Keratinocyte (primary cell): Measurements from ENCODE around the gene TRPV4. TPM values are rescaled to one million over a fixed set of nuclear protein-coding genes. Genes with fewer than 3 reads are reported as not detected.

Experiments
- DNase-seq: peaks from one replicate; pipeline ENCODE4 v3.0.0-alpha.2; 2011; ENCODE audit warnings: low read depth, missing footprints, low spot score
- FAIRE-seq: peaks from 2 replicates; lab custom pipeline; 2011; peaks lifted over from hg19 to GRCh38; lab: Jason Lieb, UNC
- H2AFZ ChIP-seq: 2 replicates; pipeline ENCODE4 v1.6.0; 2012; ENCODE audit warnings: low read length, control low read depth, inconsistent platforms; ENCODE audit not compliant: control insufficient read depth
- H3K27ac ChIP-seq: 2 replicates; pipeline ENCODE4 v1.5.1; 2011; ENCODE audit warnings: low read length; ENCODE audit not compliant: control insufficient read depth, insufficient read depth
- H3K27me3 ChIP-seq: 3 replicates; pipeline ENCODE4 v1.6.0; 2011; ENCODE audit warnings: low read length; ENCODE audit not compliant: control insufficient read depth, insufficient read depth; ENCODE audit errors: extremely low read depth
- H3K36me3 ChIP-seq, 2 experiments: 2 replicates in 1 of 2; 3 replicates in 1 of 2; pipeline ENCODE4 v1.5.1; 2011; ENCODE audit warnings: low read length in 2 of 2, mild to moderate bottlenecking in 1 of 2; ENCODE audit not compliant: control insufficient read depth in 2 of 2, insufficient read depth in 2 of 2; ENCODE audit errors: extremely low read depth in 1 of 2
- H3K4me1 ChIP-seq: 3 replicates; pipeline ENCODE4 v1.5.1; 2011; ENCODE audit warnings: low read length; ENCODE audit not compliant: control insufficient read depth, insufficient read depth; ENCODE audit errors: extremely low read depth
- H3K4me2 ChIP-seq: 3 replicates; pipeline ENCODE4 v1.6.0; 2011; ENCODE audit warnings: low read depth, low read length; ENCODE audit not compliant: control insufficient read depth, insufficient read depth; ENCODE audit errors: extremely low read depth
- H3K4me3 ChIP-seq, 3 experiments: fragments of 200-600 bp in 1 of 3; sonication (generic) in 1 of 3; 2 replicates in 2 of 3; 3 replicates in 1 of 3; pipeline ENCODE4 v1.5.1; 2011 to 2016; ENCODE audit warnings: low read length in 3 of 3, mild to moderate bottlenecking in 3 of 3, control low read depth in 2 of 3, inconsistent platforms in 1 of 3, low read depth in 1 of 3, mixed read lengths in 1 of 3, mixed run types in 1 of 3, moderate library complexity in 1 of 3; ENCODE audit not compliant: control insufficient read depth in 2 of 3, insufficient read depth in 2 of 3; ENCODE audit errors: extremely low read depth in 1 of 3
- H3K79me2 ChIP-seq: 2 replicates; pipeline ENCODE4 v1.6.0; 2012; ENCODE audit warnings: low read length; ENCODE audit not compliant: control insufficient read depth, insufficient read depth
- H3K9ac ChIP-seq: 3 replicates; pipeline ENCODE4 v1.6.0; 2011; ENCODE audit warnings: low read length; ENCODE audit not compliant: control insufficient read depth, insufficient read depth; ENCODE audit errors: extremely low read depth
- H3K9me1 ChIP-seq: 3 replicates; pipeline ENCODE4 v1.6.0; 2011; ENCODE audit warnings: low read length; ENCODE audit not compliant: control insufficient read depth, insufficient read depth; ENCODE audit errors: extremely low read depth
- H3K9me3 ChIP-seq: 2 replicates; pipeline ENCODE4 v1.5.1; 2012; ENCODE audit warnings: low read depth, low read length; ENCODE audit not compliant: control insufficient read depth
- H4K20me1 ChIP-seq: 3 replicates; pipeline ENCODE4 v1.6.0; 2011; ENCODE audit warnings: low read length; ENCODE audit not compliant: control insufficient read depth, insufficient read depth; ENCODE audit errors: extremely low read depth
- EZH2 ChIP-seq: IDR thresholded peaks from one replicate; pipeline ENCODE4 v1.6.1; 2012; ENCODE audit warnings: inconsistent platforms, mild to moderate bottlenecking, low read length, moderate library complexity
- dilution Hi-C: fragments of 300-500 bp; cut with MboI; formaldehyde crosslinking; loops from one replicate; pipeline ENCODE4 v1.7.0; 2020; ENCODE audit warnings: low sequenced_read_pairs; ENCODE audit not compliant: extremely low pct_ligation_motif_present
- polyA plus RNA-seq, 5 experiments: library from polyadenylated mRNA; depleted of rRNA in 3 of 5; stranded (reverse) in 3 of 5; stranded (forward) in 1 of 5; unstranded in 1 of 5; fragments of >200 nt; gene quantifications; 1 replicate in 1 of 5; 2 replicates in 3 of 5; 3 replicates in 1 of 5; pipeline versions ENCODE4 v1.2.1 to v1.2.3, GENCODE V29; 2011 to 2012; ENCODE audit warnings: missing spikeins in 2 of 5, low read depth in 1 of 5, low replicate concordance in 1 of 5
- TF ChIP-seq, protein P1 (sequence below), 3 experiments: IDR thresholded peaks in 1 of 3; conservative IDR thresholded peaks in 1 of 3; optimal IDR thresholded peaks in 1 of 3; 2 replicates in 2 of 3; 3 replicates in 1 of 3; pipeline versions ENCODE3 to v1.5.1; 2011; ENCODE audit warnings: low read length in 3 of 3, mild to moderate bottlenecking in 3 of 3, moderate library complexity in 2 of 3, control low read depth in 1 of 3, inconsistent platforms in 1 of 3; ENCODE audit not compliant: insufficient read depth in 2 of 3; ENCODE audit errors: extremely low read depth in 1 of 3

The TRPV4 gene
- polyA plus RNA-seq, 1 donor (not counting 4 experiments of a cell fraction or from before 2014, with no cell fraction given): 0.46 TPM

GRCh38 chr12:109795023-109795422 lies 38.2 kb downstream of the TRPV4 start:
- dilution Hi-C loops: loop anchor here (25.0 kb wide), 2 partner anchors 158 to 258 kb away; no protein-coding TSS in a partner anchor
- no peaks in the 10 kb centered on the region for H3K36me3 ChIP-seq
- H3K9ac ChIP-seq: no peak overlapping the region
- FAIRE-seq (peak; percentile 29), DNase-seq (no peak)
- no peak overlapping the region for H3K4me3 ChIP-seq
- no peaks in the 10 kb centered on the region for H3K27me3 ChIP-seq
- TF ChIP-seq EZH2: no peak
- TF ChIP-seq, protein P1, sequence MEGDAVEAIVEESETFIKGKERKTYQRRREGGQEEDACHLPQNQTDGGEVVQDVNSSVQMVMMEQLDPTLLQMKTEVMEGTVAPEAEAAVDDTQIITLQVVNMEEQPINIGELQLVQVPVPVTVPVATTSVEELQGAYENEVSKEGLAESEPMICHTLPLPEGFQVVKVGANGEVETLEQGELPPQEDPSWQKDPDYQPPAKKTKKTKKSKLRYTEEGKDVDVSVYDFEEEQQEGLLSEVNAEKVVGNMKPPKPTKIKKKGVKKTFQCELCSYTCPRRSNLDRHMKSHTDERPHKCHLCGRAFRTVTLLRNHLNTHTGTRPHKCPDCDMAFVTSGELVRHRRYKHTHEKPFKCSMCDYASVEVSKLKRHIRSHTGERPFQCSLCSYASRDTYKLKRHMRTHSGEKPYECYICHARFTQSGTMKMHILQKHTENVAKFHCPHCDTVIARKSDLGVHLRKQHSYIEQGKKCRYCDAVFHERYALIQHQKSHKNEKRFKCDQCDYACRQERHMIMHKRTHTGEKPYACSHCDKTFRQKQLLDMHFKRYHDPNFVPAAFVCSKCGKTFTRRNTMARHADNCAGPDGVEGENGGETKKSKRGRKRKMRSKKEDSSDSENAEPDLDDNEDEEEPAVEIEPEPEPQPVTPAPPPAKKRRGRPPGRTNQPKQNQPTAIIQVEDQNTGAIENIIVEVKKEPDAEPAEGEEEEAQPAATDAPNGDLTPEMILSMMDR (optimal IDR thresholded peaks at IDR 0.05 in 1 of 3, IDR thresholded peaks at IDR 0.05 in 1 of 3, conservative IDR thresholded peaks at IDR 0.05 in 1 of 3; ENCODE audit: extremely low read depth in 1 of 3, insufficient read depth in 2 of 3, low read length in 3 of 3): no peak
- no peak overlapping the region for H3K27ac ChIP-seq
- no peaks in the 10 kb centered on the region for H3K9me3 ChIP-seq
- no peak overlapping the region for H3K4me2 ChIP-seq
- no peaks in the 10 kb centered on the region for H4K20me1 ChIP-seq
- peaks cover 5% of the 10 kb centered on the region for H3K4me1 ChIP-seq
- H3K79me2 ChIP-seq: no peaks in the 10 kb centered on the region
- no peak overlapping the region for H2AFZ ChIP-seq
- H3K9me1 ChIP-seq: no peaks in the 10 kb centered on the region

DNA sequence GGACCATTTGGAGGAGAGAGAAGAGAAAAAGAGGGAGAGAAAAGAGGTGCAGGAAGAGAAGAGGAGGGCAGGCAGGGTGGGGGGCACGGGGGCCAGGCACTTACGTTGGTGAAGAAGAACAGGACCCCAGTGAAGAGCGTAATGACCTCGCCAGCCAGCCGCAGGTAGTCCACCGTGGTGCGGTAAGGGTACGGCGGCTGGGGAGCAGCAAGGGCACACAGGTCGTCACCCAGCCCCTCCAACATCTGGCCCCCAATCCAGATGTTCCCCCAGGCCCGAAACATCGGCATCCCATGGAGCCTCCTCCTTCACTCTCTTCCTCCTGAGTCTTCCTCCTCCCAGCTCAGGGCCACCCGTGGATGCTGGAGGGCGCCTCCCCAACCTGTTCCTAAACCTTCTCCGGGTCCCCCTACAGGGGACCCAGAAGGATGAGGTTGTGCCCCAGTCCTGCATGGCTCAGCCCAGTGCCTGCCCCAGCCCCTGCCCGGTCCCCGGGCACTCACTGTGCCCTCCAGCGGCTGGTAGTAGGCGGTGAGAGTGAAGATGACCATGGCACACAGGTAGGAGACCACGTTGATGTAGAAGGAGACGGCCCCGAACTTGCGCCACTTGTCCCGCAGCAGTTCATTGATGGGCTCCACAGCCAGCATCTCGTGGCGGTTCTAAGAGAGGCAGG lies 39.2 kb downstream of the TRPV4 start:
- no peak for DNase-seq
- no peak for TF ChIP-seq EZH2
- TF ChIP-seq, protein P1 (optimal IDR thresholded peaks at IDR 0.05 in 1 of 3, IDR thresholded peaks at IDR 0.05 in 1 of 3, conservative IDR thresholded peaks at IDR 0.05 in 1 of 3; ENCODE audit: extremely low read depth in 1 of 3, insufficient read depth in 2 of 3, low read length in 3 of 3): no peak

More for the DNA sequence above, 39.2 kb downstream of the TRPV4 start:
- Histone ChIP-seq H2AFZ (no peak overlapping the region), H3K9ac (no peak overlapping the region), H3K9me3 (no peaks in the 10 kb centered on the region), H3K4me3 (no peak overlapping the region), H4K20me1 (no peaks in the 10 kb centered on the region), H3K9me1 (no peaks in the 10 kb centered on the region), H3K79me2 (no peaks in the 10 kb centered on the region), H3K27me3 (no peaks in the 10 kb centered on the region), H3K4me1 (peaks cover 5% of the 10 kb centered on the region), H3K36me3 (no peaks in the 10 kb centered on the region), H3K27ac (no peak overlapping the region), H3K4me2 (no peak overlapping the region)
- no peak for FAIRE-seq
- dilution Hi-C loops: loop anchor here (25.0 kb wide), 2 partner anchors 157 to 257 kb away; no protein-coding TSS in a partner anchor
